Ectodermal cell (in vitro differentiated cells): ENCODE results near the gene LPGAT1.
"Not testable (repeated sequence)": the region's sequence is repeated elsewhere in the genome, so short reads cannot be mapped to it uniquely, and the experiment has no call there.

Source experiments
- H3K27ac ChIP-seq: 2 replicates; pipeline ENCODE4 v1.7.0; 2013; ENCODE audit warnings: mild to moderate bottlenecking, low read depth, low read length; ENCODE audit not compliant: insufficient read depth, poor library complexity, severe bottlenecking
- H3K27me3 ChIP-seq: 2 replicates; pipeline ENCODE4 v1.7.0; 2013; ENCODE audit warnings: mild to moderate bottlenecking, low read length; ENCODE audit not compliant: insufficient read depth, control insufficient read depth, poor library complexity, severe bottlenecking
- H3K36me3 ChIP-seq: one replicate; pipeline ENCODE4 v1.7.0; 2013; ENCODE audit warnings: low read length; ENCODE audit not compliant: control insufficient read depth, insufficient read depth
- H3K4me1 ChIP-seq: one replicate; pipeline ENCODE4 v1.7.0; 2013; ENCODE audit warnings: low read length; ENCODE audit not compliant: control insufficient read depth, insufficient read depth
- H3K4me3 ChIP-seq: 2 replicates; pipeline ENCODE4 v1.7.0; 2013; ENCODE audit warnings: low read depth, low read length, control low read depth; ENCODE audit not compliant: insufficient read depth
- H3K9me3 ChIP-seq: 2 replicates; pipeline ENCODE4 v1.7.0; 2013; ENCODE audit warnings: mild to moderate bottlenecking, low read length, moderate library complexity; ENCODE audit not compliant: control insufficient read depth
- WGBS, 2 experiments: methylation state at CpG; one replicate each; pipeline ENCODE4 v1.1.7; 2013; ENCODE audit warnings: missing lambda C conversion rate in 2 of 2; 5-methylcytosine and 5-hydroxymethylcytosine counted together

The LPGAT1 gene

DNA sequence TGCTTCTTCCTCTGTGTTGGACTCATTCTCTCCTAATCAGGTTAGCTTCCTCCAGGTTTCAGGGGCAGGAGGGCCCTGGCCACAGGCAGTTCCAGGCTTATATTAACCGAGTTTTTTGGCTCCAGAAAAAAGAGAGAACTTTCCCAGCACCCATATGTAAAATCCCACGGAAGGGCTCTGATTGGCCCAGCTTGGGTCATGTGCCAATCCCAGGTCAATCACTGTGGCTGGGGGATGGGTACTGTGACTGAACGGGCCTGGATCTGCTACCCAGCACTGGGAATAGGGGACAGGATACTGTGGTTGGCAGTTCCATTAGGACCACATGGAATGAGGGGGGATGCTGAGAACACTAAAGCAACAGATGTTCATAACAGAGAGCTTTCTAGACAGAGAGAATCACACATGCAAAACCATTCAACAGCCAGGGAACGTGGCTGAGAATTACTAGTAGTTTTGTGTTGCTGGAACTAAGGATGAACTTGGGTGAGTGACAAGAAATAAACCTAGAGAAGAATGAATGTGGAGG, 104.0 kb downstream of the LPGAT1 start:
- no peak overlapping the region for H3K4me3 ChIP-seq
- H3K4me1 ChIP-seq = no peaks in the 10 kb centered on the region
- H3K36me3 ChIP-seq = no peaks in the 10 kb centered on the region
- H3K27ac ChIP-seq = no peak overlapping the region
- WGBS, 2 experiments = 83 to 89% methylated on average over 4 of the region's 4 CpGs
- no peaks in the 10 kb centered on the region for H3K27me3 ChIP-seq
- no peaks in the 10 kb centered on the region for H3K9me3 ChIP-seq

DNA sequence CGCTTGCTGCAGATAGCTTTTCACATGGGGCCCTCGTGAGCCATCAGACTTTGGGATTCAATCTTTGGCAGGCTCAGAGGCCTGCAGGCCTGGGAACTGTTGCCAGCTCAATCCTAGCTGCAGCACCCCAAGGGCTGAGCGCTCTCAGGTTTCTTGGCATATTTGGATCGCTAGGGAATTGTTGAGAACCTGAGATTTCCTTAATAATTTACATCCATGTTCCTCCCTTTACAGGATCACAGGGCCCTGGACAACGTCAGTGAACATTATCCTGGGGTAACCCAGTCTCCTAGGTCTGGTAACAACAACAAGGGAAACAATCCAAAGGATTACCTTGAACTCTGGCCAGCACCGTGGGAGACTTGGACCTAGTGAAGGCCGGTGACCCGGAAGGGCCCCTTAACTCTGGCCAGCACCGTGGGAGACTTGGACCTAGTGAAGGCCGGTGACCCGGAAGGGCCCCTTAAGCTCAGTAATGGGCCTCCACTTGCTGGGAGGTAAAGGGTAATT, 105.8 kb downstream of the LPGAT1 start:
- 92 to 93% methylated on average over 11 of the region's 11 CpGs for WGBS, 2 experiments
- H3K36me3 ChIP-seq = no peaks in the 10 kb centered on the region
- H3K27me3 ChIP-seq = no peaks in the 10 kb centered on the region
- no peaks in the 10 kb centered on the region for H3K9me3 ChIP-seq
- no peaks in the 10 kb centered on the region for H3K4me1 ChIP-seq
- no peak overlapping the region for H3K27ac ChIP-seq
- H3K4me3 ChIP-seq = no peak overlapping the region

DNA sequence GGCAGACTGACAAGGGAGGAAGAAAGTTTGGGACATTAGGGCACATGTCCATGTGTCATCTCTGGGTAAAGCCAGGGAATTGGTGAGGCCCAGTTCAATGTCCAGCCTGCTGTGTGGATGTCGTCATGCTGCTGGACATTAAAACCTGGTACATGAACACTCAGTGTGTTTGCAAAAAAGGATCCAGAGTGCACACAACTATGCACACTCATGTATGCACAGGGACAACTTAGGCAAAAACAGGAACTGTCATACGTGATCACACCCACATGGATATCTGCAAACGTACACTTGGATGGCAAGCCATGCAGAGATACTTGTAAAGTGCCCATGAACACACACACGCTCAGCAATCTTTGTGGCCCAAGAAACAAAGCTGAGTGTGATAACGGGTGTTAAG, 107.3 kb downstream of the LPGAT1 start:
- Histone ChIP-seq H3K27ac (no peak overlapping the region), H3K4me3 (no peak overlapping the region), H3K4me1 (no peaks in the 10 kb centered on the region), H3K36me3 (no peaks in the 10 kb centered on the region), H3K27me3 (no peaks in the 10 kb centered on the region), H3K9me3 (no peaks in the 10 kb centered on the region)
- 96% methylated on average over 5 of the region's 5 CpGs for WGBS, 2 experiments

DNA sequence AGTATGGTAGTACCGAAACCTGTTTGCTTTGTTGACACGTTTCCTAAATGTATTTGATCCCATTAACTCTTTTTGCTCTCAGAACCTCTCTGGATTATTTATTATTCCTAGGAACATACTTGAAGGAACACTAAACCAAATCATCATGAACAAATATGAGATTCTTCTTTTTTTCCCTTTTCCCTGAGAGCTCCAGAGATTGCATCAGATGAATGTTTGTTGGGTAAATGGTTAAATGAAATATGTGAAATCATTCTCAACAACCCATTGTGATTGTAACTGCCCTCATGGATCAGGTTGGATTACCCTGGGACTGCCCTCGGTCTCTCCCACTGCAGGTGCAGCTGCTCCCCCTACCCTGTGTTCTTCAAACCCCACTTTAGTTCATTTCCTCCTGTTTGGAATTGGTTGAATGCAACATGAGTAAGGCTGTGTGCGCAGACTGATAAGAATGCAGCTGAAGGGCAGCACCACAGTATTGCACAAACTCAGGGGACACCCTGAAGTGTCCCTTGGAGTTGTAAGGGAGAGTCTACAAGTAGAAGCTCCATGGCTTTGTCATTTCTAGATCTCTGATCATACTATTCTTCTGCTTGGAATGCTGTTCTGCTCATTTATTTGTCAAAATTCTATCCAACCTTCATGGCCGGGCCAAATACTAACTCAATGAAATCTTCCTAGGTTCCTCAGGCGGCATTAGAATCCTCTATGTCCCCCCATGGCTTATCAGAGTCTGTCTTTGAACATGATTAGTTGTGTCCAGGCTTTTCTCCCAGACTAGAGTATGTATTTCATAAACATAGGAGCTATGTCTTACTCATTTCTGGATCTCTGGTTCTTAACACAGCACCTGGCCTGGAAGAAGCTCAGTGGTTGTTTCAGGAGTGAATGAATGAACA, 108.0 kb downstream of the LPGAT1 start:
- Histone ChIP-seq H3K9me3 (no peaks in the 10 kb centered on the region), H3K27ac (no peak overlapping the region), H3K4me3 (no peak overlapping the region), H3K36me3 (no peaks in the 10 kb centered on the region), H3K27me3 (no peaks in the 10 kb centered on the region), H3K4me1 (no peaks in the 10 kb centered on the region)
- WGBS, 2 experiments = 91 to 96% methylated on average over 6 of the region's 6 CpGs

DNA sequence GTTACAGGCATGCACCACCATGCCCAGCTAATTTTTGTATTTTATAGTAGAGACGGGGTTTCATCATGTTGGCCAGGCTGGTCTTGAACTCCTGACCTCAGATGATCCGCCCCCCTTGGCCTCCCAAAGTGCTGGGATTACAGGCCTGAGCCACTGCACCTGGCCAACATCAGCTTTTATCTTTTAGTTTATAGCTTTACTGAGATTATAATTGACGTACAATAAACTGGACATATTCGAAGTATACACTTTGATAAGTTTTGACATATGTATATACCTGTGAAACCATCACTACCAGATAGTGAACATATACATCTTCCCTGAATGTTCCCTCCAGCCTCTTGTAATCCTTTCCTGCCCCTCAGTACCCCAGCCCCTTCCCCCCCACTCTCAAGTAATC, 114.0 kb downstream of the LPGAT1 start:
- not testable (repeated sequence) for H3K27me3 ChIP-seq
- WGBS, 2 experiments = 85 to 95% methylated on average over 2 to 4 of the region's 4 CpGs

DNA sequence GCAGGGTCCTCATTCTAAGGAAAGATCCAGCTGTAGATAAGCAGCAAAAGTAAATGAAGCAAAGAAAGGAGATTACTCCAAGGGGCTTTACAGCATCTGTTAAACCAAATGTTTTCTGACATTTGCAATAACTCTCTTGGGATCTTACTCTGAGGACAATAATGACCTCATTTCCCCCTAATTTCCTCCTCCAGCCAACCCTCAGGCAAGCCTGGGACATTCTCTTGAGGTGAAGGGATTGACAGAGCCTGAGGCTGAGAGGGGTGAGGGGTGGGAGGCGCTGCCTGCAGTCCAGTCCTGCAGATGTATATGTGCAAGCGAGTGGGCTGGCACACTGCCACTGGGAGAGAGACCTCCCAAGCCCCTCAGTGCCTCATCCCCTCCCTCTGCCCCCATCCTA, 114.6 kb downstream of the LPGAT1 start:
- Histone ChIP-seq H3K4me1 (no peaks in the 10 kb centered on the region), H3K36me3 (no peaks in the 10 kb centered on the region), H3K27me3 (no peaks in the 10 kb centered on the region), H3K27ac (no peak overlapping the region), H3K9me3 (no peaks in the 10 kb centered on the region), H3K4me3 (no peak overlapping the region)
- 92 to 94% methylated on average over 2 of the region's 2 CpGs for WGBS, 2 experiments

More for the DNA sequence above, 114.0 kb downstream of the LPGAT1 start:
- H3K4me3 ChIP-seq, H3K36me3 ChIP-seq, H3K9me3 ChIP-seq, H3K4me1 ChIP-seq, H3K27ac ChIP-seq: not testable (repeated sequence)

DNA sequence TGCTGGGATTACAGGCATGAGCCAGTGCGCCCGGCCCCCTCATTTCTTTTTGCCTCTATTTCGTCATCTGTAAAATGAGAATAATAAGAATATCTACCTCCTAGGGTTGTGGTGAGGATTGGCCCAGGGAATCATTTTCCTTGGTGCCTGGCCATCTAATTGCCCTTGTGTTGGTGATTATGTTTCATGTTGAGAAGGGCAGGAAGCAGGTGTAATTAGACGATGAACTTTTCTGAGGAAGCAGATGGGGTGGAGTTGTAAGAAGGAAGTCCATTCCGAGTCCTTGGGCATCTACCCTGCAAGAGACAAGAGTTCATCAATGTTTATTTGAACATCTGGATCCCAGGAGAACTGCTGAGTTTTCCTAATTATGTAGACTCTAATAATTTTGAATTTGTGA, 116.4 kb downstream of the LPGAT1 start:
- Histone ChIP-seq H3K27ac (no peak overlapping the region), H3K36me3 (no peaks in the 10 kb centered on the region), H3K27me3 (no peaks in the 10 kb centered on the region), H3K9me3 (no peaks in the 10 kb centered on the region), H3K4me3 (no peak overlapping the region), H3K4me1 (no peaks in the 10 kb centered on the region)
- WGBS, 2 experiments = 88 to 93% methylated on average over 4 to 5 of the region's 5 CpGs

DNA sequence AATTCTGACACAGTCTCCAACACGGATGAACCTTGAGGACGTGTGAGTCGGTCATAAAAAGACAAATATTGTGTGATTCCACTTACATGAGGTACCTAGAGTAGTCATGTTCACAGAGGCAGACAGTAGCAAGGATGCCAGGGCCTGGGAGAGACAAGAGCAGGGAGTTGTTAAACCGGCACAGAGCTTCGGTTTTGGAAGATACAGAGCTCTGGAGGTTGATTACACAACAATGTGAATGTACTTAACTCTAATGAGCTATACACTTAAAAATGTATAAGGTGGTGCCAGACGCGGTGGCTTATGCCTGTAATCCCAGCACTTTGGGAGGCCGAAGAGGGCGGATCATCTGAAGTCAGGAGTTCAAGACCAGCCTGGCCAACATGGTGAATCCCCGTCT, 117.3 kb downstream of the LPGAT1 start:
- Histone ChIP-seq H3K36me3 (no peaks in the 10 kb centered on the region), H3K4me1 (no peaks in the 10 kb centered on the region), H3K4me3 (no peak overlapping the region), H3K27me3 (no peaks in the 10 kb centered on the region), H3K27ac (no peak overlapping the region), H3K9me3 (no peaks in the 10 kb centered on the region)
- WGBS, 2 experiments = 91 to 92% methylated on average over 10 of the region's 10 CpGs

DNA sequence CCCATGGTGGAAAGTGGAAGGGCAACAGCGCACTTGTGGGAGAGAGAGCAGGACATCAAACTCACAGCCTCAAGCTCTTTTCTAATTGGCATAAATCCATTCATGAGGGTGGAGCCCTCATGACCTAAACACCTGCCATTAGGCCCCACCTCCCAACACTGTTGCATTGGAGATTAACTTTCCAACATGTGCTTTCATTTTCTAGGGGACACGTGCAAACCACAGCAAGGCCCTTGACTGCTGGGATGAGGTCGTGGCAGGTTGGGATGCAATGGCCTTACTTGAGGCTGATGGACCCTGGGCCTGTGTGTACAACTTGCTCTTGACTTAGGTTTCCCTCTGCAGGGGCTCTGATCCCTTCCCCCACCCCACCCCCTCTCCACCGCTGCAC, 119.3 kb downstream of the LPGAT1 start:
- WGBS, 2 experiments = 91 to 92% methylated on average over 4 of the region's 4 CpGs
- H3K36me3 ChIP-seq = no peaks in the 10 kb centered on the region
- H3K9me3 ChIP-seq = no peaks in the 10 kb centered on the region
- H3K27ac ChIP-seq = no peak overlapping the region
- no peaks in the 10 kb centered on the region for H3K27me3 ChIP-seq
- H3K4me3 ChIP-seq = no peak overlapping the region
- no peaks in the 10 kb centered on the region for H3K4me1 ChIP-seq

DNA sequence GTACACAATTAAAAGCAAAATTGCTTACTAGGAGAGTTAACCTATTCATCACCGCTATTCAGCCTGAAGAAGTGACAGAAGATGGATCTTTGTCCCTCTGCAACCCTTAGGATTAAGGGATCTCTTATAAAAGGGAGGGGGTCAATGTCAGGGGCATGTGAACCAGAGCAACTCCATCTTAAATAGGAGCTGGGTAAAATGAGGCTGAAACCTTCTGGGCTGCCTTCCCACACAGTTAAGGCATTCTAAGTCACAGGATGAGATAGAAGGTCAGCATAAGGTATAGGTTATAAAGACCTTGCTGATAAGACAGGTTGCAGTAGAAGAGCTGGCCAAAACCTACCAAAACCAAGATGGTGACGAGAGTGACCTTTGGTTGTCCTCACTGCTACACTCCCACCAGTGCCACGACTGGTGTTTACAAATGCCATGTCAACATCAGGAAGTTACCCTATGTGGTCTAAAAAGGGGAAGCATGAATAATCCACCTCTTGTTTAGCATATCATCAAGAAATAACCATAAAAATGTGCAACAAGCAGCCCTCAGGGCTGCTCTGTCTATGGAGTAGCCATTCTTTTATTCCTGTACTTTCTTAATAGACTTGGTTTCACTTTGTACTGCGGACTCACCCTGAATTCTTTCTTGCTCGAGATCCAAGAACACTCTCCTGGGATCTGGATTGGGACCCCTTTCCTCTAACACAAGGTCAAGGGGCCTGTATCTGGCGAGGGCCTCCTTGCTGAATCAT, 119.8 kb downstream of the LPGAT1 start:
- WGBS, 2 experiments = 90 to 91% methylated on average over 6 of the region's 6 CpGs
- Histone ChIP-seq H3K4me3 (no peak overlapping the region), H3K27me3 (no peaks in the 10 kb centered on the region), H3K4me1 (no peaks in the 10 kb centered on the region), H3K27ac (no peak overlapping the region), H3K9me3 (no peaks in the 10 kb centered on the region), H3K36me3 (no peaks in the 10 kb centered on the region)
